Panc1 (cell line): ENCODE results near the gene TJP1.

Experiments used
- POLR2AphosphoS5 ChIP-seq: IDR thresholded peaks from 2 replicates; pipeline ENCODE4 v1.6.1; 2012; ENCODE audit warnings: mild to moderate bottlenecking, low read depth, low read length, moderate library complexity
- TF ChIP-seq, protein P1 (sequence below), 2 experiments: IDR thresholded peaks; 2 replicates each; pipeline ENCODE4 v1.6.1; 2011 to 2012; ENCODE audit warnings: low read depth in 2 of 2, control low read depth in 1 of 2, low read length in 1 of 2, mild to moderate bottlenecking in 1 of 2, moderate library complexity in 1 of 2; ENCODE audit not compliant: insufficient read depth in 1 of 2
- TF ChIP-seq, protein P2 (sequence below): fragments of 450-650 bp; IDR thresholded peaks from 2 replicates; pipeline ENCODE4 v1.5.1; 2017; ENCODE audit warnings: mild to moderate bottlenecking

GRCh38 chr15:29818141-29818540 is 4.1 kb downstream of the TJP1 start:
- TF ChIP-seq, protein P1, sequence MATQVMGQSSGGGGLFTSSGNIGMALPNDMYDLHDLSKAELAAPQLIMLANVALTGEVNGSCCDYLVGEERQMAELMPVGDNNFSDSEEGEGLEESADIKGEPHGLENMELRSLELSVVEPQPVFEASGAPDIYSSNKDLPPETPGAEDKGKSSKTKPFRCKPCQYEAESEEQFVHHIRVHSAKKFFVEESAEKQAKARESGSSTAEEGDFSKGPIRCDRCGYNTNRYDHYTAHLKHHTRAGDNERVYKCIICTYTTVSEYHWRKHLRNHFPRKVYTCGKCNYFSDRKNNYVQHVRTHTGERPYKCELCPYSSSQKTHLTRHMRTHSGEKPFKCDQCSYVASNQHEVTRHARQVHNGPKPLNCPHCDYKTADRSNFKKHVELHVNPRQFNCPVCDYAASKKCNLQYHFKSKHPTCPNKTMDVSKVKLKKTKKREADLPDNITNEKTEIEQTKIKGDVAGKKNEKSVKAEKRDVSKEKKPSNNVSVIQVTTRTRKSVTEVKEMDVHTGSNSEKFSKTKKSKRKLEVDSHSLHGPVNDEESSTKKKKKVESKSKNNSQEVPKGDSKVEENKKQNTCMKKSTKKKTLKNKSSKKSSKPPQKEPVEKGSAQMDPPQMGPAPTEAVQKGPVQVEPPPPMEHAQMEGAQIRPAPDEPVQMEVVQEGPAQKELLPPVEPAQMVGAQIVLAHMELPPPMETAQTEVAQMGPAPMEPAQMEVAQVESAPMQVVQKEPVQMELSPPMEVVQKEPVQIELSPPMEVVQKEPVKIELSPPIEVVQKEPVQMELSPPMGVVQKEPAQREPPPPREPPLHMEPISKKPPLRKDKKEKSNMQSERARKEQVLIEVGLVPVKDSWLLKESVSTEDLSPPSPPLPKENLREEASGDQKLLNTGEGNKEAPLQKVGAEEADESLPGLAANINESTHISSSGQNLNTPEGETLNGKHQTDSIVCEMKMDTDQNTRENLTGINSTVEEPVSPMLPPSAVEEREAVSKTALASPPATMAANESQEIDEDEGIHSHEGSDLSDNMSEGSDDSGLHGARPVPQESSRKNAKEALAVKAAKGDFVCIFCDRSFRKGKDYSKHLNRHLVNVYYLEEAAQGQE (IDR thresholded peaks at IDR 0.05; ENCODE audit: insufficient read depth in 1 of 2, low read depth in 2 of 2, low read length in 1 of 2) = no peak
- TF ChIP-seq POLR2AphosphoS5 = no peak
- TF ChIP-seq, protein P2, sequence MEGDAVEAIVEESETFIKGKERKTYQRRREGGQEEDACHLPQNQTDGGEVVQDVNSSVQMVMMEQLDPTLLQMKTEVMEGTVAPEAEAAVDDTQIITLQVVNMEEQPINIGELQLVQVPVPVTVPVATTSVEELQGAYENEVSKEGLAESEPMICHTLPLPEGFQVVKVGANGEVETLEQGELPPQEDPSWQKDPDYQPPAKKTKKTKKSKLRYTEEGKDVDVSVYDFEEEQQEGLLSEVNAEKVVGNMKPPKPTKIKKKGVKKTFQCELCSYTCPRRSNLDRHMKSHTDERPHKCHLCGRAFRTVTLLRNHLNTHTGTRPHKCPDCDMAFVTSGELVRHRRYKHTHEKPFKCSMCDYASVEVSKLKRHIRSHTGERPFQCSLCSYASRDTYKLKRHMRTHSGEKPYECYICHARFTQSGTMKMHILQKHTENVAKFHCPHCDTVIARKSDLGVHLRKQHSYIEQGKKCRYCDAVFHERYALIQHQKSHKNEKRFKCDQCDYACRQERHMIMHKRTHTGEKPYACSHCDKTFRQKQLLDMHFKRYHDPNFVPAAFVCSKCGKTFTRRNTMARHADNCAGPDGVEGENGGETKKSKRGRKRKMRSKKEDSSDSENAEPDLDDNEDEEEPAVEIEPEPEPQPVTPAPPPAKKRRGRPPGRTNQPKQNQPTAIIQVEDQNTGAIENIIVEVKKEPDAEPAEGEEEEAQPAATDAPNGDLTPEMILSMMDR = no peak
